Panc1 (cell line): ENCODE measurements around the gene LRRFIP1.

Experiments
- CTCF ChIP-seq: fragments of 450-650 bp; IDR thresholded peaks from 2 replicates; pipeline ENCODE4 v1.5.1; 2017; ENCODE audit warnings: mild to moderate bottlenecking
- REST ChIP-seq, 2 experiments: IDR thresholded peaks; 2 replicates each; pipeline ENCODE4 v1.6.1; 2011 to 2012; ENCODE audit warnings: low read depth in 2 of 2, control low read depth in 1 of 2, low read length in 1 of 2, mild to moderate bottlenecking in 1 of 2, moderate library complexity in 1 of 2; ENCODE audit not compliant: insufficient read depth in 1 of 2

GRCh38 chr2:237618449-237618848 is 8.9 kb upstream of the LRRFIP1 start:
- TF ChIP-seq REST (IDR thresholded peaks at IDR 0.05; ENCODE audit: insufficient read depth in 1 of 2, low read depth in 2 of 2, low read length in 1 of 2), result no peak
- no peak for TF ChIP-seq CTCF
